Fibroblast of mammary gland (primary cell): Measurements from ENCODE around the gene MYO3B.
"Not testable (repeated sequence)": the region's sequence is repeated elsewhere in the genome, so short reads cannot be mapped to it uniquely, and the experiment has no call there.

Experiments
- DNase-seq: peaks from one replicate; pipeline ENCODE4 v3.0.0-alpha.2; 2010; ENCODE audit warnings: low read depth
- H3K4me3 ChIP-seq: 2 replicates; pipeline ENCODE4 v1.5.1; 2011; ENCODE audit warnings: low read depth, mild to moderate bottlenecking, low read length, moderate library complexity; ENCODE audit not compliant: control insufficient read depth
- TF ChIP-seq, protein P1 (sequence below): conservative IDR thresholded peaks from 2 replicates; pipeline ENCODE4 v1.5.1; 2011; ENCODE audit warnings: low read depth, low read length, inconsistent platforms; ENCODE audit not compliant: control insufficient read depth, insufficient read depth

The MYO3B gene

DNA sequence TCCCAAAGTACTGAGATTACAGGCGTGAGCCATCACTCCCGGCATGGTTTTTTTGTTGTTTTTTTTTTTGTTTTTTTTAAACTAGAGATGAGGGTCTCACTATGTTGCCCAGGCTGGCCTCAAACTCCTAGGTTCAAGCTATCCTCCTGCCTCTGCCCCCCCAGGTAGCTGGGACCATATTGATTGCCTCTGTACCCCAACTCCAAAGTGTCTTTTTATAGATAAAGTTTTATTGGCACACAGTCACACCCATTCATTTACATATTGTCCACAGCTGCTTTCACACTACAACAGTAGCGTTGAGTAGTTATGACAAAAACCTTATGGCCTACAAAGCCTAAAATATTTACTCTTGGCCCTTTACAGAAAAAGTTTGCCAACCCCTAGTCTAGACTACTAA, 492.0 kb downstream of the MYO3B start:
- TF ChIP-seq, protein P1, sequence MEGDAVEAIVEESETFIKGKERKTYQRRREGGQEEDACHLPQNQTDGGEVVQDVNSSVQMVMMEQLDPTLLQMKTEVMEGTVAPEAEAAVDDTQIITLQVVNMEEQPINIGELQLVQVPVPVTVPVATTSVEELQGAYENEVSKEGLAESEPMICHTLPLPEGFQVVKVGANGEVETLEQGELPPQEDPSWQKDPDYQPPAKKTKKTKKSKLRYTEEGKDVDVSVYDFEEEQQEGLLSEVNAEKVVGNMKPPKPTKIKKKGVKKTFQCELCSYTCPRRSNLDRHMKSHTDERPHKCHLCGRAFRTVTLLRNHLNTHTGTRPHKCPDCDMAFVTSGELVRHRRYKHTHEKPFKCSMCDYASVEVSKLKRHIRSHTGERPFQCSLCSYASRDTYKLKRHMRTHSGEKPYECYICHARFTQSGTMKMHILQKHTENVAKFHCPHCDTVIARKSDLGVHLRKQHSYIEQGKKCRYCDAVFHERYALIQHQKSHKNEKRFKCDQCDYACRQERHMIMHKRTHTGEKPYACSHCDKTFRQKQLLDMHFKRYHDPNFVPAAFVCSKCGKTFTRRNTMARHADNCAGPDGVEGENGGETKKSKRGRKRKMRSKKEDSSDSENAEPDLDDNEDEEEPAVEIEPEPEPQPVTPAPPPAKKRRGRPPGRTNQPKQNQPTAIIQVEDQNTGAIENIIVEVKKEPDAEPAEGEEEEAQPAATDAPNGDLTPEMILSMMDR: no peak
- no peak overlapping the region for H3K4me3 ChIP-seq

DNA sequence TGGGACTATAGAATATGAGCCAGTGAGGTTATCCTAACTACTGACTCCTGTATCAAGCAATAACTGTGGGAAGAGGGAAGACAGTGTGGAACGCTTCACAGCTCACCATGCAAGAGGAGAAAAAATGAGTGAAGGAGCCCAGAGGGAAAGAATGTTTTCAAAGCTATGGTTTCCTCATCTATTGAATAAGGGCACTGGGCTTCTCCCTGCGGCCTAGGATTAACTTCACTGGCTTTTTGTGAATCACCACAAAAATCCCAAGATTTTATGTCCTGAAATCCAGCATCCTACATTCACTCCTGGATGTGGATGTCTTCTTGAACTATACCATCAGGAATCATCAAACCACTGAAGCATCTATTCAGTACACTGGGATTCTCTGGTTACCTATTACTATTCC, 492.7 kb downstream of the MYO3B start:
- no peak for DNase-seq
- H3K4me3 ChIP-seq: no peak overlapping the region
- TF ChIP-seq, protein P1: no peak

More for the DNA sequence above, 492.0 kb downstream of the MYO3B start:
- DNase-seq: no peak

DNA sequence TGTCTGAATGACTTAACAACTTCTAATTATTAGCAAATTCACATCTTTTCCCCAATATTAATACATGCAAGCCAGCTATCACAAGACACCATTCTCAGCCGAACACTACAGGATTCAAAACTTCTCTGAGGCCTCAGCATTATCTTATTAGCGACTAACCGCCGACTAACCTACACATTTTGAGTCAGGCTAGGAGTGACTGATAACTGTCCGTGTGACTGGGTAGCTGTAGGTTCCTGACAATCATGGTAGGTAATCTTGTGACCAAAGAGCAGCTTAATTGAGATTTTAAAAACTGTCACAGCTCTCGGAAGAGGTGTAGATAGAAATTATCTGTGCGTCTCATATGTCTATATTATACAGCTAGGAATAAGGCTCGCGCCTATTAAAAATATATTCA, 493.1 kb downstream of the MYO3B start:
- TF ChIP-seq, protein P1: no peak
- no peak for DNase-seq
- no peak overlapping the region for H3K4me3 ChIP-seq

DNA sequence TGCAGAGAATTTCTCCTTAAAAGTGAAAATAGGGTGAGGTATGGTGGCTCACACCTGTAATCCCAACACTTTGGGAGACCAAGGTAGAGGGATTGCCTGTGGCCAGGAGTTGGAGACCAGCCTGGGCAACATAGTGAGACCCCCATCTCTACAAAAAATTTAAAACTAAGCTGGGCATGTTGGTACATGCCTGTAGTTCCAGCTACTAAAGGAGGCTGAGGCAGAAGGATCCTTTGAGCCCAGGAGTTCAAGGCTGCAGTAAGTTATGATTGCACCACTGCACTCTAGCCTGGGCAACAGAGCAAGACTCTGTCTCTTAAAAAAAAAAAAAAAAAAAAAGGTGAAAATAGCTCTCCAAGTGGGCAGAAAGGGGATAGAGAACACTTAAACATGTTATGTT, 496.3 kb downstream of the MYO3B start:
- DNase-seq, H3K4me3 ChIP-seq: not testable (repeated sequence)

DNA sequence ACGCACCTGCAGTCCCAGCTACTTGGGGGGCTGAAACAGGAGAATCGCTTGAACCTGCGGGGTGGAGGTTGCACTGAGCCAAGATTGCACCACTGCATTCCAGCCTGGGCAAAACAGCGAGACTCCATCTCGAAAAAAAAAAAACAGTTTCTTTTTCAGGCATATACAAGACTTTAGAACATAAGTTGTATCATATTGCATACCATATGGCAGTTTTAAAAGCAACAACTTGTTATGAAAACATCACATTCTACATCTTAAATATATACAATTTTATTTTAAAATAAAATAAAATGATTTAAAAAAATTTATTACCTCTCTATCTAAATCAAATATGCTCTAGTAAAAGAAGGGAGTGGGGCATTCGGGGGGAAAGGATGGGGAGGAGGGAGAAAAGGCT, 497.8 kb downstream of the MYO3B start:
- DNase-seq: no peak
- TF ChIP-seq, protein P1: no peak
- no peak overlapping the region for H3K4me3 ChIP-seq

DNA sequence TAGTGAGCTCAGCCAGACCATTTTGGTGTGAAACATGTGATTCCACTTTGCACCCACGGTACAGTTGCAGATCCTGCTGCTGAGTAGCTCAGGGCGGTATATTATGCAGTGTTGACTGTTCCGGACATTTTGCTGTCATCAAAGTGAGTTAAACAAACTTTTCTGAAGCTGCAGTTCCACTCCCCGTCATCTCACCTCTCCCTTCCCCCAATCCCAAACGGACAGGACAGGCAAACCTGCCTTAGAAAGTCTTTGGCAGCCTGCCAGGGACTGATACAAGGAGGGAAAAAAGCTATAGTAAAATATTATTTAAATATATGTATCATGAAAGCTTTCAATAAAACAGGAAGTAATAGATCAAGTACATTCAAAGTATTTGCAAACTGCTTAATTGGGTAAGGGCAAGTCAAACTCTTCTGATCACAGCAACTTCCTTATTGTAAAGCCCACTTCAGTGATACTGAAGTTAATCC, 501.7 kb downstream of the MYO3B start:
- peak; percentile 4 for DNase-seq
- H3K4me3 ChIP-seq: no peak overlapping the region
- TF ChIP-seq, protein P1: no peak

DNA sequence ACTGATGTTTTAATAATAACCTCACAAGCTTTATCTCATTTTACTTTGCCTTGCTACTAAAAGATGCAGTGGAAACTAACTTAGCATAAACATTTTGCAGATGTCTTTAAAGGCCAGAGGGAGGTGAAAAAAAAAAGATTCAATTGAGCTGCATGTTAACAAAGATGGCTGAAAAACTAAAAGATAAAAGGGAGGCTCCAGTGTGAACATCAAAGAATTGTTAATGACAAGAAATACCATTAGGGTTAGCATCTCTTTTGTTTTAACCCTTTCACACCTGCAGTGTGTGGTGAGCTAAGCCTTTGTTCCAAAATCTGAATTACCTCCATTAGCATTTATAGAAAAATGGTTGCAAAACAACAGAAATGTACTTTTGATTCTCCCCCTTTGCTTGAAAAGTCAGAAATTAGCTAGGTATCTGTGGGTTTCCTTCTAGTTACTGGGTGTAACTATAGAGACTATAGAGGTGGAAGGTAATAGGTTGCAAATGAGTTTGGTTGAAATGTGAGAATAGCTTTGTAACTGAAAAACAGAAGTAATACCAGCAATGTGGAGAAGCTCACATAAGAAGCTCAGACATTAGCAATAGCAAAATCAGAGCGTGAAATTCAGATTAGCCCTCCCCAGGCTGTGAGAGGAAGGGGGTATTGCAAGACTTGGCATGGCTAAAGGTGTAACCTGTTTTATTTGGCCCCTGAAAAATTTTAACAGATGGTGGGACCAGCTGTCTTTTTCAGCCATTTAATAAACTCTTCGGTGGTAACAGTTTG, 502.4 kb downstream of the MYO3B start:
- TF ChIP-seq, protein P1: no peak

More for the DNA sequence above, 502.4 kb downstream of the MYO3B start:
- no peak overlapping the region for H3K4me3 ChIP-seq
- DNase-seq: no peak
